Naive thymus-derived CD4-positive, alpha-beta T cell (primary cell): Measurements from ENCODE around the gene XPA. TPM values are rescaled to one million over a fixed set of nuclear protein-coding genes. Genes with fewer than 3 reads are reported as not detected.

Experiments used
- polyA plus RNA-seq, 2 donors: library from polyadenylated mRNA; unstranded; fragments of 300-500 nt; fragmentation: Illumina TruSeq; gene quantifications; one replicate each; pipeline ENCODE4 v1.2.3, GENCODE V29; 2021
- total RNA-seq, 6 experiments: library from RNA in 5 of 6; stranded (reverse) in 5 of 6; gene quantifications; 1 replicate in 5 of 6; 2 replicates in 1 of 6; pipeline ENCODE4 v1.2.3 and lab custom pipeline; 2021 to 2026

XPA gene
- total and polyA plus RNA-seq, 7 experiments from 2014 or later: 16.7 to 38.9 (median 25.9) TPM

Other genes with a start within 250 kb of the XPA start
- gene TMOD1, start 195.7 kb downstream of the XPA start, total RNA-seq: 1 to 10 TPM in 4 of 5 experiments, under 1 TPM in 1; 0.68 to 1.4 (median 1.1) TPM
- 1 to 10 TPM in 1 of 2 donors, under 1 TPM in 1; 0.76 to 1.7 TPM for gene TMOD1, start 195.7 kb downstream of the XPA start, polyA plus RNA-seq
- 10 to 100 TPM; 15.2 to 23.3 (median 18.6) TPM for gene TSTD2, start 64.0 kb downstream of the XPA start, total RNA-seq
- gene TSTD2, start 64.0 kb downstream of the XPA start, polyA plus RNA-seq: 10 to 100 TPM in 1 of 2 donors, 1 to 10 TPM in 1; 9.8 to 12.2 TPM
- 10 to 100 TPM; 33.8 to 42.2 (median 40.6) TPM for gene NCBP1, start 63.5 kb downstream of the XPA start, total RNA-seq
- gene NCBP1, start 63.5 kb downstream of the XPA start, polyA plus RNA-seq: 10 to 100 TPM; 15.9 to 19.7 TPM
- not detected for gene FOXE1, start 155.9 kb upstream of the XPA start, total RNA-seq
- under 1 TPM in 1 of 2 donors, not detected in 1; 0.05 TPM for gene FOXE1, start 155.9 kb upstream of the XPA start, polyA plus RNA-seq
- gene TRMO, start 225.2 kb upstream of the XPA start, total RNA-seq: 10 to 100 TPM; 26.8 to 55.3 (median 43.8) TPM
- 10 to 100 TPM; 24.5 to 29.3 TPM for gene TRMO, start 225.2 kb upstream of the XPA start, polyA plus RNA-seq
- 1 to 10 TPM; 1.3 to 4.3 (median 2.3) TPM for gene HEMGN, start 240.8 kb upstream of the XPA start, total RNA-seq
- 10 to 100 TPM; 13.6 to 14.2 TPM for gene HEMGN, start 240.8 kb upstream of the XPA start, polyA plus RNA-seq